Chondrocyte (in vitro differentiated cells): ENCODE results near the gene MRPL55. TPM values are rescaled to one million over a fixed set of nuclear protein-coding genes. Genes with fewer than 3 reads are reported as not detected.
A peak's percentile ranks its signal among the peaks of the same experiment; 100 is the strongest.

Source experiments
- DNase-seq: peaks from one replicate; pipeline ENCODE4 v3.0.0; 2021; ENCODE audit warnings: mixed read lengths, low spot score
- H3K27ac Mint-ChIP-seq: one replicate; pipeline ENCODE4 v1.8.0; 2021; ENCODE audit warnings: mild to moderate bottlenecking, moderate library complexity, mixed read lengths; ENCODE audit not compliant: unreplicated experiment
- H3K27me3 Mint-ChIP-seq: 2 replicates; pipeline ENCODE4 v1.8.0; 2021; ENCODE audit warnings: low read depth, mixed read lengths
- H3K36me3 Mint-ChIP-seq: 2 replicates; pipeline ENCODE4 v1.8.0; 2021; ENCODE audit warnings: low read depth, mixed read lengths
- H3K4me1 Mint-ChIP-seq: 2 replicates; pipeline ENCODE4 v1.8.0; 2021; ENCODE audit warnings: low read depth, mild to moderate bottlenecking, mixed read lengths
- H3K4me3 Mint-ChIP-seq: one replicate; pipeline ENCODE4 v1.8.0; 2021; ENCODE audit warnings: mild to moderate bottlenecking, moderate library complexity, mixed read lengths; ENCODE audit not compliant: unreplicated experiment
- H3K9me3 Mint-ChIP-seq: 2 replicates; pipeline ENCODE4 v1.8.0; 2021; ENCODE audit warnings: low read depth, mixed read lengths
- CTCF ChIP-seq: fragments of 200-600 bp; sonication (generic); IDR thresholded peaks from 2 replicates; pipeline ENCODE4 v1.5.0; 2021; ENCODE audit warnings: antibody characterized with exemption, mild to moderate bottlenecking, moderate library complexity
- total RNA-seq: library from RNA; stranded (reverse); gene quantifications from 3 replicates; pipeline ENCODE4 v1.2.1, GENCODE V29; 2021

MRPL55 gene
- total RNA-seq, 1 donor from 2014 or later, result 48.6 TPM

- Mint-ChIP-seq H3K4me3 (no peak overlapping the region), H3K9me3 (no peaks in the 10 kb centered on the region), H3K27me3 (no peaks in the 10 kb centered on the region), H3K4me1 (peaks cover 8% of the 10 kb centered on the region), H3K27ac (no peak overlapping the region), H3K36me3 (no peaks in the 10 kb centered on the region)
- DNase-seq, result no peak
- TF ChIP-seq CTCF, result no peak
These were observed 32.2 kb downstream of the MRPL55 start for GRCh38 chr1:228076796-228077430.

GRCh38 chr1:228075801-228076271, 33.3 kb downstream of the MRPL55 start:
- no peaks in the 10 kb centered on the region for H3K36me3 Mint-ChIP-seq
- DNase-seq, result no peak
- no peak overlapping the region for H3K4me3 Mint-ChIP-seq
- no peaks in the 10 kb centered on the region for H3K4me1 Mint-ChIP-seq
- no peak for TF ChIP-seq CTCF
- no peaks in the 10 kb centered on the region for H3K27me3 Mint-ChIP-seq
- H3K9me3 Mint-ChIP-seq, result no peaks in the 10 kb centered on the region
- no peak overlapping the region for H3K27ac Mint-ChIP-seq

- Mint-ChIP-seq H3K36me3 (no peaks in the 10 kb centered on the region), H3K9me3 (no peaks in the 10 kb centered on the region), H3K27me3 (no peaks in the 10 kb centered on the region), H3K4me1 (no peaks in the 10 kb centered on the region), H3K27ac (no peak overlapping the region), H3K4me3 (no peak overlapping the region)
- DNase-seq, result no peak
- TF ChIP-seq CTCF, result no peak
These were observed 34.0 kb downstream of the MRPL55 start for GRCh38 chr1:228074954-228075730.

- no peak overlapping the region for H3K4me3 Mint-ChIP-seq
- H3K27me3 Mint-ChIP-seq, result no peaks in the 10 kb centered on the region
- no peak for DNase-seq
- peak; percentile 23 for TF ChIP-seq CTCF
- H3K4me1 Mint-ChIP-seq, result no peaks in the 10 kb centered on the region
- no peaks in the 10 kb centered on the region for H3K36me3 Mint-ChIP-seq
- no peaks in the 10 kb centered on the region for H3K9me3 Mint-ChIP-seq
- H3K27ac Mint-ChIP-seq, result no peak overlapping the region
These were observed 35.1 kb downstream of the MRPL55 start for GRCh38 chr1:228073857-228074545.
